DOHH2 (cell line): ENCODE data around the gene DPP6.

Source experiments
- H3F3A ChIP-seq: fragments of 200-600 bp; sonication (generic), shearing (Covaris generic); 2 replicates; pipeline ENCODE4 v1.6.0; 2016; ENCODE audit warnings: antibody characterized with exemption, mild to moderate bottlenecking; ENCODE audit not compliant: control insufficient read depth, insufficient read depth
- H3K27ac ChIP-seq: fragments of 200-600 bp; sonication (generic); 2 replicates; pipeline ENCODE4 v1.5.1; 2014; ENCODE audit warnings: low read depth, mild to moderate bottlenecking, low read length, moderate library complexity
- H3K27me3 ChIP-seq: fragments of 200-600 bp; sonication (generic); 2 replicates; pipeline ENCODE4 v1.6.1; 2014; ENCODE audit warnings: mild to moderate bottlenecking, low read length, mixed read lengths; ENCODE audit not compliant: control insufficient read depth
- H3K36me3 ChIP-seq: fragments of 200-600 bp; sonication (generic); 2 replicates; pipeline ENCODE4 v1.6.1; 2014; ENCODE audit warnings: mild to moderate bottlenecking, low read length, moderate library complexity, mixed read lengths; ENCODE audit not compliant: control insufficient read depth
- H3K4me1 ChIP-seq: fragments of 200-600 bp; sonication (generic); 2 replicates; pipeline ENCODE4 v1.6.1; 2014; ENCODE audit warnings: mild to moderate bottlenecking, low read length, mixed read lengths; ENCODE audit not compliant: control insufficient read depth
- H3K4me2 ChIP-seq: fragments of 200-600 bp; sonication (generic); 2 replicates; pipeline ENCODE4 v1.6.0; 2014; ENCODE audit warnings: mild to moderate bottlenecking, low read length, moderate library complexity
- H3K4me3 ChIP-seq: fragments of 200-600 bp; sonication (generic); 2 replicates; pipeline ENCODE4 v1.5.1; 2014; ENCODE audit warnings: mild to moderate bottlenecking, low read length, mixed read lengths
- H3K79me2 ChIP-seq: fragments of 200-600 bp; sonication (generic); 2 replicates; pipeline ENCODE4 v1.6.1; 2014; ENCODE audit warnings: mild to moderate bottlenecking, low read length, mixed read lengths; ENCODE audit not compliant: control insufficient read depth
- H3K9me2 ChIP-seq: fragments of 200-600 bp; sonication (generic); replicated peaks from 2 replicates; pipeline ENCODE4 v1.6.1; 2014; ENCODE audit warnings: mild to moderate bottlenecking, low read length, mixed read lengths; ENCODE audit not compliant: control insufficient read depth
- H3K9me3 ChIP-seq: fragments of 200-600 bp; sonication (generic); 2 replicates; pipeline ENCODE4 v1.6.1; 2014; ENCODE audit warnings: antibody characterized with exemption, low read length, mixed read lengths; ENCODE audit not compliant: control insufficient read depth, insufficient read depth
- H4K20me1 ChIP-seq: fragments of 200-600 bp; sonication (generic); 2 replicates; pipeline ENCODE4 v1.6.0; 2014; ENCODE audit warnings: low read depth, mild to moderate bottlenecking, antibody characterized with exemption, low read length, moderate library complexity; ENCODE audit not compliant: control insufficient read depth, insufficient read depth
- CTCF ChIP-seq: fragments of 200-600 bp; sonication (generic); IDR thresholded peaks from one replicate; pipeline ENCODE4 v1.5.1; 2014; ENCODE audit warnings: antibody characterized with exemption, mild to moderate bottlenecking, low read depth, low read length; ENCODE audit not compliant: poor library complexity, severe bottlenecking
- EZH2phosphoT487 ChIP-seq: fragments of 200-600 bp; sonication (generic); IDR thresholded peaks from 2 replicates; pipeline ENCODE4 v1.6.1; 2017; ENCODE audit warnings: borderline replicate concordance, mild to moderate bottlenecking, antibody characterized with exemption, low read length, moderate library complexity, mixed read lengths

Gene DPP6

GRCh38 chr7:154795014-154795413 lies 742.8 kb downstream of the DPP6 start:
- Histone ChIP-seq H3F3A (no peaks in the 10 kb centered on the region), H3K9me2 (no peaks in the 10 kb centered on the region), H3K4me3 (no peak overlapping the region), H4K20me1 (no peaks in the 10 kb centered on the region), H3K4me2 (no peak overlapping the region), H3K4me1 (no peaks in the 10 kb centered on the region), H3K27ac (no peak overlapping the region), H3K79me2 (no peaks in the 10 kb centered on the region), H3K36me3 (no peaks in the 10 kb centered on the region), H3K27me3 (no peaks in the 10 kb centered on the region), H3K9me3 (no peaks in the 10 kb centered on the region)
- TF ChIP-seq EZH2phosphoT487 (no peak), CTCF (no peak)

GRCh38 chr7:154795437-154795836 lies 743.2 kb downstream of the DPP6 start:
- Histone ChIP-seq H3K4me3 (no peak overlapping the region), H3K27ac (no peak overlapping the region), H3K4me2 (no peak overlapping the region), H3K4me1 (no peaks in the 10 kb centered on the region), H3K36me3 (no peaks in the 10 kb centered on the region), H3K9me2 (no peaks in the 10 kb centered on the region), H3K27me3 (no peaks in the 10 kb centered on the region), H4K20me1 (no peaks in the 10 kb centered on the region), H3F3A (no peaks in the 10 kb centered on the region), H3K79me2 (no peaks in the 10 kb centered on the region), H3K9me3 (no peaks in the 10 kb centered on the region)
- no peak for TF ChIP-seq CTCF
- TF ChIP-seq EZH2phosphoT487 = no peak

GRCh38 chr7:154804449-154804848 lies 752.3 kb downstream of the DPP6 start:
- Histone ChIP-seq H3F3A (no peaks in the 10 kb centered on the region), H3K9me3 (0 out of 2 replicates have a peak, but pooled peaks cover 4% of the 10 kb centered on the region), H4K20me1 (no peaks in the 10 kb centered on the region), H3K79me2 (no peaks in the 10 kb centered on the region), H3K9me2 (no peaks in the 10 kb centered on the region), H3K4me1 (no peaks in the 10 kb centered on the region), H3K27ac (no peak overlapping the region), H3K27me3 (no peaks in the 10 kb centered on the region), H3K4me2 (no peak overlapping the region), H3K4me3 (no peak overlapping the region), H3K36me3 (no peaks in the 10 kb centered on the region)
- TF ChIP-seq CTCF = no peak
- no peak for TF ChIP-seq EZH2phosphoT487

GRCh38 chr7:154812027-154812426 lies 759.8 kb downstream of the DPP6 start:
- Histone ChIP-seq H3K27me3 (no peaks in the 10 kb centered on the region), H3K9me3 (peaks cover 13% of the 10 kb centered on the region), H3K4me1 (no peaks in the 10 kb centered on the region), H4K20me1 (no peaks in the 10 kb centered on the region), H3F3A (no peaks in the 10 kb centered on the region), H3K9me2 (no peaks in the 10 kb centered on the region), H3K36me3 (no peaks in the 10 kb centered on the region), H3K4me3 (no peak overlapping the region), H3K79me2 (no peaks in the 10 kb centered on the region), H3K27ac (no peak overlapping the region), H3K4me2 (no peak overlapping the region)
- TF ChIP-seq EZH2phosphoT487 (no peak), CTCF (no peak)
